DMS 273 (cell line): ENCODE results near the gene GDPD5.
A peak's percentile ranks its signal among the peaks of the same experiment; 100 is the strongest.

Experiments
- DNase-seq: peaks from one replicate; lab custom pipeline; 2025; ENCODE audit not compliant: unreplicated experiment; lab: John Stamatoyannopoulos, UW

GDPD5 gene

GRCh38 chr11:75525433-75526191 lies at the start of gene GDPD5:
GDPD5 (minus strand) TSS chr11:75525941; CDS start chr11:75477735, 48,206 bp downstream.
- peak; percentile 85 for DNase-seq

GRCh38 chr11:75574698-75575602 lies 49.2 kb upstream of the GDPD5 start:
- no peak for DNase-seq

- DNase-seq: no peak
Measured at GRCh38 chr11:75572744-75573143, 47.0 kb upstream of the GDPD5 start.

- DNase-seq: no peak
Measured at GRCh38 chr11:75571625-75572024, 45.9 kb upstream of the GDPD5 start.

GRCh38 chr11:75570559-75571139 lies 44.9 kb upstream of the GDPD5 start:
- DNase-seq: no peak

- DNase-seq: no peak
Measured at GRCh38 chr11:75568616-75569219, 43.0 kb upstream of the GDPD5 start.

- no peak for DNase-seq
Measured at GRCh38 chr11:75567971-75568370, 42.2 kb upstream of the GDPD5 start.

- DNase-seq: no peak
Measured at GRCh38 chr11:75566763-75567279, 41.1 kb upstream of the GDPD5 start.

GRCh38 chr11:75565916-75566762 lies 40.4 kb upstream of the GDPD5 start:
- DNase-seq: no peak

- DNase-seq: no peak
Measured at GRCh38 chr11:75565221-75565814, 39.6 kb upstream of the GDPD5 start.

- DNase-seq: peak; percentile 55
Measured at GRCh38 chr11:75563978-75564552, 38.3 kb upstream of the GDPD5 start.

- DNase-seq: no peak
Measured at GRCh38 chr11:75563501-75563977, 37.8 kb upstream of the GDPD5 start.

- DNase-seq: peak; percentile 51
Measured at GRCh38 chr11:75562836-75563484, 37.2 kb upstream of the GDPD5 start.

GRCh38 chr11:75562048-75562835 lies 36.5 kb upstream of the GDPD5 start, which contains the start of gene SERPINH1:
SERPINH1 (plus strand) TSS chr11:75562253; CDS start chr11:75566350, 4,097 bp downstream.
- peak; percentile 85 for DNase-seq

- DNase-seq: no peak
Measured at GRCh38 chr11:75561426-75562047, 35.8 kb upstream of the GDPD5 start.

- no peak for DNase-seq
Measured at GRCh38 chr11:75560644-75561043, 34.9 kb upstream of the GDPD5 start.
